K562 (cell line): ENCODE data around the gene NDC1. TPM values are rescaled to one million over a fixed set of nuclear protein-coding genes. Genes with fewer than 3 reads are reported as not detected.

ENCODE experiments used
- ARNT ChIP-seq, 2 experiments: fragments of 450-650 bp; IDR thresholded peaks; 2 replicates each; pipeline ENCODE4 v1.6.1; 2016; ENCODE audit warnings: mild to moderate bottlenecking in 1 of 2
- CBX5 ChIP-seq: IDR thresholded peaks from 2 replicates; pipeline ENCODE4 v1.6.1; 2014; ENCODE audit warnings: low read depth, borderline replicate concordance
- CHD1 ChIP-seq: fragments of 200-600 bp; sonication (generic); IDR thresholded peaks from one replicate; pipeline ENCODE4 v1.6.1; 2012; ENCODE audit warnings: mild to moderate bottlenecking, moderate library complexity, low read length, inconsistent platforms
- CXXC5 ChIP-seq: fragments of 250-450 bp; sonication (Bioruptor Pico); IDR thresholded peaks from 2 replicates; pipeline ENCODE4 v1.8.0; 2022; ENCODE audit warnings: inconsistent platforms, mild to moderate bottlenecking, moderate library complexity
- EZH2 ChIP-seq: IDR thresholded peaks from 2 replicates; pipeline ENCODE4 v1.6.1; 2012; ENCODE audit warnings: low read depth, mild to moderate bottlenecking, inconsistent platforms, low read length, borderline replicate concordance
- HSF4 ChIP-seq: fragments of 250-450 bp; sonication (Bioruptor Pico); IDR thresholded peaks from 2 replicates; pipeline ENCODE4 v2.1.2; 2022; ENCODE audit warnings: mild to moderate bottlenecking, moderate library complexity, borderline replicate concordance
- L3MBTL2 ChIP-seq: fragments of 450-650 bp; IDR thresholded peaks from 2 replicates; pipeline ENCODE4 v1.6.1; 2016; ENCODE audit warnings: mild to moderate bottlenecking, moderate library complexity
- MEF2A ChIP-seq: IDR thresholded peaks from 2 replicates; pipeline ENCODE4 v1.6.1; 2011; ENCODE audit warnings: low read depth, mild to moderate bottlenecking, low read length, moderate library complexity; ENCODE audit not compliant: control insufficient read depth
- MEIS2 ChIP-seq: fragments of 450-650 bp; IDR thresholded peaks from 2 replicates; pipeline ENCODE4 v1.6.1; 2014; ENCODE audit warnings: mild to moderate bottlenecking; ENCODE audit not compliant: partially characterized antibody
- MXI1 ChIP-seq: IDR thresholded peaks from 2 replicates; pipeline ENCODE4 v1.6.1; 2011; ENCODE audit warnings: low read depth, mild to moderate bottlenecking, improper control_type of control experiment, low read length
- SP1 ChIP-seq: sonication (generic); formaldehyde crosslinking; IDR thresholded peaks from 2 replicates; pipeline ENCODE4 v1.8.1; 2022; ENCODE audit warnings: mild to moderate bottlenecking, missing genetic modification reagents
- ZBED1 ChIP-seq: IDR thresholded peaks from 2 replicates; pipeline ENCODE4 v1.6.1; 2014
- ZBTB1 ChIP-seq: sonication (generic); formaldehyde crosslinking; IDR thresholded peaks from 2 replicates; pipeline ENCODE4 v1.8.1; 2023; ENCODE audit warnings: missing genetic modification reagents, low read depth, mild to moderate bottlenecking, borderline replicate concordance
- ZEB2 ChIP-seq: fragments of 450-650 bp; IDR thresholded peaks from 2 replicates; pipeline ENCODE4 v1.6.1; 2016
- ZNF263 ChIP-seq: sonication (generic); formaldehyde crosslinking; IDR thresholded peaks from 2 replicates; pipeline ENCODE4 v1.8.0; 2022; ENCODE audit warnings: mild to moderate bottlenecking, missing genetic modification reagents, borderline replicate concordance
- ZNF507 ChIP-seq: conservative IDR thresholded peaks from 2 replicates; pipeline ENCODE4 v1.6.1; 2017; ENCODE audit warnings: missing genetic modification characterization, missing compliant biosample characterization
- ZNF589 ChIP-seq: fragments of 200-800 bp; sonication (Bioruptor generic); IDR thresholded peaks from 2 replicates; pipeline ENCODE4 v1.6.1; 2016; ENCODE audit warnings: low read depth, missing genetic modification characterization, missing compliant biosample characterization
- ZNF717 ChIP-seq: fragments of 250-450 bp; sonication (Bioruptor Pico); IDR thresholded peaks from 2 replicates; pipeline ENCODE4 v1.5.0; 2021
- polyA plus RNA-seq, 8 experiments: library from polyadenylated mRNA; depleted of rRNA in 4 of 8; stranded (reverse) in 5 of 8; unstranded in 3 of 8; fragments of >200 nt; fragmentation: Nextera tagmentation in 2 of 8; fragmentation: Illumina TruSeq in 1 of 8; extraction: Ambion mirVana in 2 of 8; extraction: Trizol in 1 of 8; gene quantifications; 2 replicates each; pipeline versions ENCODE4 v1.2.1 to v1.2.3, GENCODE V29; 2011 to 2014; ENCODE audit warnings: inconsistent platforms in 1 of 8, missing spikeins in 1 of 8
- total RNA-seq, 7 experiments: library from RNA; depleted of rRNA in 6 of 7; stranded (reverse); fragments of >200 nt in 6 of 7; fragmentation: Illumina TruSeq in 2 of 7; extraction: Trizol in 2 of 7; gene quantifications; 2 replicates each; pipeline versions ENCODE4 v1.2.1 to v1.2.3, GENCODE V29; 2011 to 2021; ENCODE audit warnings: low replicate concordance in 1 of 7
- TF ChIP-seq, protein P1 (sequence below): fragments of 450-650 bp; formaldehyde crosslinking; IDR thresholded peaks from 2 replicates; pipeline ENCODE4 v1.4.0; 2020; ENCODE audit warnings: mild to moderate bottlenecking, moderate library complexity
- TF ChIP-seq, protein P2 (sequence below): fragments of 450-650 bp; IDR thresholded peaks from 2 replicates; pipeline ENCODE4 v1.6.1; 2016; ENCODE audit warnings: missing biosample characterization, missing genetic modification characterization
- TF ChIP-seq, protein P3 (sequence below): sonication (generic); formaldehyde crosslinking; IDR thresholded peaks from 2 replicates; pipeline ENCODE4 v1.4.0; 2020; ENCODE audit warnings: mild to moderate bottlenecking, missing genetic modification reagents
- TF ChIP-seq, protein P4 (sequence below): fragments of 250-450 bp; sonication (Bioruptor Pico); IDR thresholded peaks from 2 replicates; pipeline ENCODE4 v1.5.1; 2021; ENCODE audit warnings: mild to moderate bottlenecking
- TF ChIP-seq, protein P5 (sequence below): sonication (generic); formaldehyde crosslinking; IDR thresholded peaks from 2 replicates; pipeline ENCODE4 v1.8.0; 2022; ENCODE audit warnings: mild to moderate bottlenecking, missing genetic modification reagents, borderline replicate concordance

Gene NDC1
- total and polyA plus RNA-seq, 9 of the 15 experiments (the other 6 are each of a cell fraction or from before 2014, with no cell fraction given) = 26.9 to 102 (median 64.5) TPM

DNA sequence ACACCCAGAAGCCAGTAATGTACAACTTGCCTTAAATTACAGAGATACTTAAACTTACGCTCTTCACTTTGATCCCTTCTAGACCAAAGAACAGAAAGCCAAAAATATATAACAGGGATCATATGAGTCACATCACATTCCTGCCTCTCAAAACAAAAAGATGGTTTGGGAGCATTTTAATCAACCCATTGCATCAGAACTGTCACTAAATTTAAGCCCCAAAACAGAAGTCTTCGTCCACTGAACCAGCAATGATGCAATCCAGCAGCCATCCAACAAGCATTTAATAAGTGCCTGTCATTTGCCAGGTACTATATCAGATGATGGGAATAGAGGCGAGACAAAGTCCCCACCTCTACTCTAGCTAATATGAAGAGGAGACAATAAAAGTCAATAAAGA is 56.4 kb downstream of the NDC1 start (continued):
- TF ChIP-seq, protein P1, sequence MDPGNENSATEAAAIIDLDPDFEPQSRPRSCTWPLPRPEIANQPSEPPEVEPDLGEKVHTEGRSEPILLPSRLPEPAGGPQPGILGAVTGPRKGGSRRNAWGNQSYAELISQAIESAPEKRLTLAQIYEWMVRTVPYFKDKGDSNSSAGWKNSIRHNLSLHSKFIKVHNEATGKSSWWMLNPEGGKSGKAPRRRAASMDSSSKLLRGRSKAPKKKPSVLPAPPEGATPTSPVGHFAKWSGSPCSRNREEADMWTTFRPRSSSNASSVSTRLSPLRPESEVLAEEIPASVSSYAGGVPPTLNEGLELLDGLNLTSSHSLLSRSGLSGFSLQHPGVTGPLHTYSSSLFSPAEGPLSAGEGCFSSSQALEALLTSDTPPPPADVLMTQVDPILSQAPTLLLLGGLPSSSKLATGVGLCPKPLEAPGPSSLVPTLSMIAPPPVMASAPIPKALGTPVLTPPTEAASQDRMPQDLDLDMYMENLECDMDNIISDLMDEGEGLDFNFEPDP (CRISPR knock-in tag) = no peak
- TF ChIP-seq, protein P2, sequence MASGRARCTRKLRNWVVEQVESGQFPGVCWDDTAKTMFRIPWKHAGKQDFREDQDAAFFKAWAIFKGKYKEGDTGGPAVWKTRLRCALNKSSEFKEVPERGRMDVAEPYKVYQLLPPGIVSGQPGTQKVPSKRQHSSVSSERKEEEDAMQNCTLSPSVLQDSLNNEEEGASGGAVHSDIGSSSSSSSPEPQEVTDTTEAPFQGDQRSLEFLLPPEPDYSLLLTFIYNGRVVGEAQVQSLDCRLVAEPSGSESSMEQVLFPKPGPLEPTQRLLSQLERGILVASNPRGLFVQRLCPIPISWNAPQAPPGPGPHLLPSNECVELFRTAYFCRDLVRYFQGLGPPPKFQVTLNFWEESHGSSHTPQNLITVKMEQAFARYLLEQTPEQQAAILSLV (tag) = peak; percentile 71
- TF ChIP-seq ZBTB1 (CRISPR knock-in tag) (no peak), CHD1 (no peak), ZNF717 (CRISPR knock-in tag) (no peak), ZEB2 (0 out of 2 replicates have a peak, but pooled peaks have one; percentile 17), EZH2 (no peak), HSF4 (no peak), ZBED1 (no peak), ZNF589 (CRISPR knock-in tag) (peak; percentile 86), ARNT (IDR thresholded peaks at IDR 0.05) (no peak), CXXC5 (CRISPR knock-in tag) (peak; percentile 48), SP1 (CRISPR knock-in tag) (no peak), MEF2A (no peak), ZNF263 (CRISPR knock-in tag) (no peak), MEIS2 (peak; percentile 76), MXI1 (no peak), L3MBTL2 (no peak), CBX5 (no peak), ZNF507 (tag) (no peak)
- TF ChIP-seq, protein P3, sequence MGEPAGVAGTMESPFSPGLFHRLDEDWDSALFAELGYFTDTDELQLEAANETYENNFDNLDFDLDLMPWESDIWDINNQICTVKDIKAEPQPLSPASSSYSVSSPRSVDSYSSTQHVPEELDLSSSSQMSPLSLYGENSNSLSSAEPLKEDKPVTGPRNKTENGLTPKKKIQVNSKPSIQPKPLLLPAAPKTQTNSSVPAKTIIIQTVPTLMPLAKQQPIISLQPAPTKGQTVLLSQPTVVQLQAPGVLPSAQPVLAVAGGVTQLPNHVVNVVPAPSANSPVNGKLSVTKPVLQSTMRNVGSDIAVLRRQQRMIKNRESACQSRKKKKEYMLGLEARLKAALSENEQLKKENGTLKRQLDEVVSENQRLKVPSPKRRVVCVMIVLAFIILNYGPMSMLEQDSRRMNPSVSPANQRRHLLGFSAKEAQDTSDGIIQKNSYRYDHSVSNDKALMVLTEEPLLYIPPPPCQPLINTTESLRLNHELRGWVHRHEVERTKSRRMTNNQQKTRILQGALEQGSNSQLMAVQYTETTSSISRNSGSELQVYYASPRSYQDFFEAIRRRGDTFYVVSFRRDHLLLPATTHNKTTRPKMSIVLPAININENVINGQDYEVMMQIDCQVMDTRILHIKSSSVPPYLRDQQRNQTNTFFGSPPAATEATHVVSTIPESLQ (CRISPR knock-in tag) = no peak
- TF ChIP-seq, protein P4, sequence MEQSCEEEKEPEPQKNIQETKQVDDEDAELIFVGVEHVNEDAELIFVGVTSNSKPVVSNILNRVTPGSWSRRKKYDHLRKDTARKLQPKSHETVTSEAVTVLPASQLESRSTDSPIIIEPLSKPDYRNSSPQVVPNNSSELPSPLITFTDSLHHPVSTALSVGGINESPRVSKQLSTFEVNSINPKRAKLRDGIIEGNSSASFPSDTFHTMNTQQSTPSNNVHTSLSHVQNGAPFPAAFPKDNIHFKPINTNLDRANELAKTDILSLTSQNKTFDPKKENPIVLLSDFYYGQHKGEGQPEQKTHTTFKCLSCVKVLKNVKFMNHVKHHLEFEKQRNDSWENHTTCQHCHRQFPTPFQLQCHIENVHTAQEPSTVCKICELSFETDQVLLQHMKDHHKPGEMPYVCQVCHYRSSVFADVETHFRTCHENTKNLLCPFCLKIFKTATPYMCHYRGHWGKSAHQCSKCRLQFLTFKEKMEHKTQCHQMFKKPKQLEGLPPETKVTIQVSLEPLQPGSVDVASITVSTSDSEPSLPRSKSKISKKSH (CRISPR knock-in tag) = no peak
- TF ChIP-seq, protein P5, sequence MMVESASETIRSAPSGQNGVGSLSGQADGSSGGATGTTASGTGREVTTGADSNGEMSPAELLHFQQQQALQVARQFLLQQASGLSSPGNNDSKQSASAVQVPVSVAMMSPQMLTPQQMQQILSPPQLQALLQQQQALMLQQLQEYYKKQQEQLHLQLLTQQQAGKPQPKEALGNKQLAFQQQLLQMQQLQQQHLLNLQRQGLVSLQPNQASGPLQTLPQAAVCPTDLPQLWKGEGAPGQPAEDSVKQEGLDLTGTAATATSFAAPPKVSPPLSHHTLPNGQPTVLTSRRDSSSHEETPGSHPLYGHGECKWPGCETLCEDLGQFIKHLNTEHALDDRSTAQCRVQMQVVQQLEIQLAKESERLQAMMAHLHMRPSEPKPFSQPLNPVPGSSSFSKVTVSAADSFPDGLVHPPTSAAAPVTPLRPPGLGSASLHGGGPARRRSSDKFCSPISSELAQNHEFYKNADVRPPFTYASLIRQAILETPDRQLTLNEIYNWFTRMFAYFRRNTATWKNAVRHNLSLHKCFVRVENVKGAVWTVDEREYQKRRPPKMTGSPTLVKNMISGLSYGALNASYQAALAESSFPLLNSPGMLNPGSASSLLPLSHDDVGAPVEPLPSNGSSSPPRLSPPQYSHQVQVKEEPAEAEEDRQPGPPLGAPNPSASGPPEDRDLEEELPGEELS (CRISPR knock-in tag) = no peak
